ENCODE measurements around the gene OR51E2. TPM values are rescaled to one million over a fixed set of nuclear protein-coding genes. Genes with fewer than 3 reads are reported as not detected.

The OR51E2 gene
- total RNA-seq, 4 donors from 2014 or later = 0.26 to 1.8 (median 0.49) TPM

GRCh38 chr11:4664183-4664582 is 33.5 kb downstream of the OR51E2 start:
- H3K36me3 ChIP-seq = no peaks in the 10 kb centered on the region
- no peaks in the 10 kb centered on the region for H3K27me3 ChIP-seq
- TF ChIP-seq CTCF (IDR thresholded peaks at IDR 0.05) = no peak
- TF ChIP-seq POLR2A (IDR thresholded peaks at IDR 0.05) = no peak
- H3K4me3 ChIP-seq = no peak overlapping the region
- no peaks in the 10 kb centered on the region for H3K4me1 ChIP-seq
- H3K9me3 ChIP-seq = no peaks in the 10 kb centered on the region
- no peak overlapping the region for H3K27ac ChIP-seq
- no peak for DNase-seq
- intact Hi-C loops (cut with DNase I; ENCODE audit: low total_unique reads) = no loop called here

GRCh38 chr11:4662876-4663275 is 34.8 kb downstream of the OR51E2 start:
- no peak for DNase-seq
- Histone ChIP-seq H3K27me3 (no peaks in the 10 kb centered on the region), H3K27ac (no peak overlapping the region), H3K9me3 (no peaks in the 10 kb centered on the region), H3K36me3 (no peaks in the 10 kb centered on the region), H3K4me1 (no peaks in the 10 kb centered on the region), H3K4me3 (no peak overlapping the region)
- intact Hi-C loops (cut with DNase I; ENCODE audit: low total_unique reads) = no loop called here
- TF ChIP-seq POLR2A (IDR thresholded peaks at IDR 0.05) (no peak), CTCF (IDR thresholded peaks at IDR 0.05) (no peak)

GRCh38 chr11:4658629-4659445 is 38.8 kb downstream of the OR51E2 start:
- no peak for DNase-seq
- H3K36me3 ChIP-seq = no peaks in the 10 kb centered on the region
- TF ChIP-seq POLR2A (IDR thresholded peaks at IDR 0.05) (no peak), CTCF (IDR thresholded peaks at IDR 0.05) (no peak)
- intact Hi-C loops (cut with DNase I; ENCODE audit: low total_unique reads) = no loop called here
- no peaks in the 10 kb centered on the region for H3K4me1 ChIP-seq
- no peak overlapping the region for H3K4me3 ChIP-seq
- no peaks in the 10 kb centered on the region for H3K27me3 ChIP-seq
- H3K9me3 ChIP-seq = no peaks in the 10 kb centered on the region
- no peak overlapping the region for H3K27ac ChIP-seq

- DNase-seq = no peak
- no peak overlapping the region for H3K4me3 ChIP-seq
- no peaks in the 10 kb centered on the region for H3K4me1 ChIP-seq
- no peaks in the 10 kb centered on the region for H3K27me3 ChIP-seq
- no peaks in the 10 kb centered on the region for H3K9me3 ChIP-seq
- no peaks in the 10 kb centered on the region for H3K36me3 ChIP-seq
- intact Hi-C loops (cut with DNase I; ENCODE audit: low total_unique reads) = no loop called here
- no peak overlapping the region for H3K27ac ChIP-seq
- TF ChIP-seq CTCF (IDR thresholded peaks at IDR 0.05) = no peak
- TF ChIP-seq POLR2A (IDR thresholded peaks at IDR 0.05) = no peak
Measured at GRCh38 chr11:4654635-4655369, 42.9 kb downstream of the OR51E2 start.

GRCh38 chr11:4647766-4648165 is 49.9 kb downstream of the OR51E2 start:
- H3K4me1 ChIP-seq = no peaks in the 10 kb centered on the region
- intact Hi-C loops (cut with DNase I; ENCODE audit: low total_unique reads) = no loop called here
- no peak overlapping the region for H3K27ac ChIP-seq

More at GRCh38 chr11:4647766-4648165, 49.9 kb downstream of the OR51E2 start:
- Histone ChIP-seq H3K4me3 (no peak overlapping the region), H3K9me3 (no peaks in the 10 kb centered on the region), H3K27me3 (no peaks in the 10 kb centered on the region), H3K36me3 (no peaks in the 10 kb centered on the region)
- TF ChIP-seq CTCF (IDR thresholded peaks at IDR 0.05) (no peak), POLR2A (IDR thresholded peaks at IDR 0.05) (no peak)
- no peak for DNase-seq

Data from uterus (tissue), 4 donors.